Stimulated activated CD4-positive, alpha-beta T cell treated with anti-CD3 and anti-CD28 coated beads, Interleukin-4, amount 100 ng/mL, for 4 hours (primary cell): ENCODE measurements around the gene CENPU.
"Not testable (repeated sequence)": the region's sequence is repeated elsewhere in the genome, so short reads cannot be mapped to it uniquely, and the experiment has no call there.

Source experiments
- DNase-seq, 2 experiments: peaks; one replicate each; pipeline ENCODE4 v3.0.0-alpha.2; 2020

Gene CENPU

DNA sequence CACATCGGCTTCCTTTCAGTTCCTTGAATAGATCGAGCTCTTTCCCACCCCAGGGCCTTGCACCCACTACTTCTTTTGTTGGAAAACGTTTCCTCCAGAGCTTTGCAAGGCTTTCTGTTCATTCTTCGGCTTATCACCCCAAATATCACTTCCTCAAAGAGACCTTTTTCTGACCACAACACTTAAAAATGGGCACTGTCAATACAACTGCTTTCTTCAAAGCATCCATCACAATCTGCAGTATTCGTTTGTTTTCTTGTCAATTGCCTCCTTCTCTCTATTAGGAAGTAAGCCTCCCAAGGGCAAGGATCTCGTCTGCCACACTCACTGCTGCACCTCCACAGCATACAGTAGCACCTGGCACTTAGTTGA lies 17.7 kb upstream of the CENPU start:
- DNase-seq: no peak

- no peak for DNase-seq
Observed at GRCh38 chr4:184750926-184751584, 17.2 kb upstream of the CENPU start.

- DNase-seq: no peak
Observed at GRCh38 chr4:184748251-184748652, 14.4 kb upstream of the CENPU start.

DNA sequence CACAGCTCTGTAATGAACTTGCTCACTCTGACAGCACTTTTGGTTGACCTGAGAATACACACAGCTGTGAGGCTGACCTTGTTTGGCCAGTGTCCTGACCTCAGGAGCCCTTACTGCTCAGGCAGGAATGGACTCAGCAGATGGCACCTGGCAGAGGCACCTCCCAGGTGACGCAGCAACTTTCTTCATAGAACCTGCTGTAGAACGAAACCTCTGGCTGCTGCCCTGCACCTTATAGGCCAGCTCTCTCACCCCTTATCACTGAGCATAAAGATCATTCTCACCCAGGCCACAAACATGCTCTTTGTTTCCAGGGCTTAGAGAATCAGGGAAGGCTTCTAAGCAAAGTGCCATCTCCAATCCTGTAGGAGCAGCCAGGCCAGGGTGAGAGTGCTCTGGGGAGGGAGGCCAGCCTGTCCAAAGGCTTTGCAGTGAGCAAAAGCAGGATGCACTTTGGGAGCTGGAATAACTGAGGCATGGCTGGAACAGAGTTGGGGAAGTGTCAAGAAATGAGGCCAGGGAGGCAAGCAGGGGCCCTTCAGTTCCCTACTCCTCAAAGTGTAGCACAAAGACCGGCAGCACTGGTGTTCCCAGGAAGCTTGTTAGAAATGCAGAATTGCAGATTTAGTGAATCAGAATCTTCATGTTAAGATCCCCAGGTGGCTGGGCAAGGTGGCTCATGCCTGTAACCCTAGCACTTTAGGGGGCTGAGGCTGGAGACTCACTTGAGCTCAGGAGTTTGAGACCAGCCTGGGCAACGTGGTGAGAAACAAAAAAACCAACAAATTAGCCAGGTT lies 13.3 kb upstream of the CENPU start:
- DNase-seq: no peak

- peak; percentile 60 to 68 for DNase-seq
Observed at GRCh38 chr4:184745831-184746795, 12.2 kb upstream of the CENPU start.

DNA sequence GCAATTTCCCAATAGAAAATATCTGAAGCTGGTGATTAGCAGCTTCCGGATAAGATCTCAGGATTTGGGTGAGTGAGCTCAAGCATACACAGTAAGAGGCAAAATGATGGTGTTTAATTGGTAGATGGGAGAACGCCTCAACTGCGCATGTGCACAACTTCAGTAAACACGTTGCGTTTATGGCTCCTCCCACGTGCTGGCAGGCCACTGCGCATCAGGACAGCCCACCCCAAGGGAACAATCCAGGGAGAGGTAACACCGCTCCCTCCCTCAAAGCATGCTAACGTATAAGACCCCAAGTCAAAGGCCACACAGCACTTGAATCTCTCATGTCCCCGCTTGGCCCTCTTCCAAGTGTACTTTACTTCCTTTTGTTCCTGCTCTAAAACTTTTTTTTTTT lies 10.3 kb upstream of the CENPU start:
- no peak for DNase-seq

- DNase-seq: no peak
Observed at GRCh38 chr4:184743650-184744049, 9.8 kb upstream of the CENPU start.

- DNase-seq: not testable (repeated sequence)
Observed at GRCh38 chr4:184741651-184742050, 7.8 kb upstream of the CENPU start.

DNA sequence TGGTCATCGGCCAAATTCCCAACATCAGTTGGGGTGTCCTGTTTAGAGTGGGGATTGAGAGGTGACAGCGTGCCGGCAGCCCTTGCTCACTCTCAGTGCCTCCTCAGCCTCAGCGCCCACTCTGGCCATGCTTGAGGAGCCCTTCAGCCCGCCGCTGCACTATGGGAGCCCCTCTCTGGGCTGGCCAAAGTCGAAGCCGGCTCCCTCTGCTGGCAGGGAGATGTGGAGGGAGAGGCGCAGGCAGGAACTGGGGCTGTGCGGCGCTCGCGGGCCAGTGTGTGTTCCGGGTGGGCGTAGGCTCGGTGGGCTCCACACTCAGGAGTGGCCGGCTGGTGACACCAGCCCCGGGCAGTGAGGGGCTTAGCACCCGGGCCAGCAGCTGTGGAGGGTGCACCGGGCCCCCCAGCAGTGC lies 7.1 kb upstream of the CENPU start:
- DNase-seq: no peak

DNA sequence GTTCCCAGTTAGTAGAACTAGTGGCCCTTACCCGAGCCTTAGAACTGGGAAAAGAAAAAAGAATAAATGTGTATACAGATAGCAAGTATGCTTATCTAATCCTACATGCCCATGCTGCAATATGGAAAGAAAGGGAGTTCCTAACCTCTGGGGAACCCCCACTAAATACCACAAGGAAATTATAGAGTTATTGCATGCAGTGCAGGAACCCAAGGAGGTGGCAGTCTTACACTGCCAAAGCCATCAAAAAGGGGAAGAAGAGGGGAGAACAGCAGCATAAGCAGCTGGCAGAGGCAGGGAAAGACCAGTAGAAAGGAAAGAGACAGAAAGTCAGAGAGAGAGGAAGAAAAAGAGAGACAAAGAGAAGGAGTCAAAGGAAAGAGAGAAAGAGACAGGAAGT lies 5.7 kb upstream of the CENPU start:
- DNase-seq: not testable (repeated sequence)

DNA sequence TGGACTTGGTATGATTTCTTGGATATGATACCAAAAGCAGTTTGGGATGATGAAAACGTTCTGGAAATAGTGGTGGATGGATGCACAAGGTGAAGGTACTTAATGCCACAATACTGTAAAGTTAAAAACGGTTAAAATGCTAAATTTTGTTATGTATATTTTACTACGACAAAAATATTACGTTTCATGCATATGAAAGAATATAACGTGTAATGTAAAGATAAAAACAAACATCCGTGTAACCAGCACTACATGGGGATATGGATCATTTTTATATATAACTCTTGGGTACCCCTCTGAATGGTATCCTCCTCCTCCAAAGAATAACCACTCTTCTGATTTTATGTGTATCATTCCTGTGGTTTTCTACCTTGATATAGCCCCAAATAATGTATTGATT lies 862 bp upstream of the CENPU start:
- no peak for DNase-seq

GRCh38 chr4:184732126-184732525 lies 1.8 kb downstream of the CENPU start:
- DNase-seq: no peak

DNA sequence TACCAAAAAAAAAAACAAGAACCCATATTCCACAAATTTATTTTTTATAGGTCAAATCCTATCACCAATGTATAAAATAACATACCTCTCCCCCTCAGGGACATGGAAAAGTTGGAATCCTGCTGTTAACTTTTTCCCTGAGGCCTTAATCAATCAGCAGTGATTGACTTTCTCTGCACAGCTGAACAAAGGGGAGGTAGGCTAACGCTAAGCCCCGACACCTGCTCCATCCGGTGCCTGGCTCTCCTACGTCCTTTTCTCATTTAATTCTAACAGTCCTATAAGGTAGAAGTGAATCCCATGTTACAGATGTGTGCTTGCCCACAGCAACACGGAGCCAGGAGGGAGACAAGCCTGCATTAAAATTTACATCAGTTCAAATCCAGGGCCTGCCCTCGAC lies 2.8 kb downstream of the CENPU start:
- DNase-seq: no peak

GRCh38 chr4:184729946-184730345 lies 4.0 kb downstream of the CENPU start:
- no peak for DNase-seq

GRCh38 chr4:184728858-184729257 lies 5.0 kb downstream of the CENPU start:
- no peak for DNase-seq

GRCh38 chr4:184727430-184727829 lies 6.5 kb downstream of the CENPU start:
- no peak for DNase-seq

GRCh38 chr4:184722798-184723197 lies 11.1 kb downstream of the CENPU start:
- no peak for DNase-seq

GRCh38 chr4:184721254-184721653 lies 12.6 kb downstream of the CENPU start:
- no peak for DNase-seq

DNA sequence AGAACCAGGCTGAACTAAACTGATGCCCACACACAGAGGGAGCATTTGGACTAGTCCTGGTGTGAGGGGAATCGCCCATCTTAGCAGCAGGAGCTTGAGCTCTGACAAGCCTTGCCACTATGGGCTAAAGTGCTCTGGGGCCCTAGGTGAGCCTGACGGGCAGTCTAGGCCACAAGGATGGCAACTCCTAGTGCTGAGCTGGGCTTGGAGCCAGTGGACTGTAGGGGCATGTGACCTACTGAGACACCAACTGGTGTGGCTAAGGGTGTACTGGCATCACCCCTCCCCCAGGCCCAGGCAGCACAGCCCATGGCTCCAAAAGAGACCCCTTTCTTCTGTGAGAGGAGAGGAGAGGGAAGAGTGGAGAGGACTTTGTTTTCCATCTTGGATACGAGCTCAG lies 14.5 kb downstream of the CENPU start:
- no peak for DNase-seq

- no peak for DNase-seq
Observed at GRCh38 chr4:184715526-184715925, 18.4 kb downstream of the CENPU start.

- DNase-seq: no peak
Observed at GRCh38 chr4:184713887-184714286, 20.0 kb downstream of the CENPU start.

GRCh38 chr4:184712322-184712721 lies 21.6 kb downstream of the CENPU start:
- DNase-seq: no peak

DNA sequence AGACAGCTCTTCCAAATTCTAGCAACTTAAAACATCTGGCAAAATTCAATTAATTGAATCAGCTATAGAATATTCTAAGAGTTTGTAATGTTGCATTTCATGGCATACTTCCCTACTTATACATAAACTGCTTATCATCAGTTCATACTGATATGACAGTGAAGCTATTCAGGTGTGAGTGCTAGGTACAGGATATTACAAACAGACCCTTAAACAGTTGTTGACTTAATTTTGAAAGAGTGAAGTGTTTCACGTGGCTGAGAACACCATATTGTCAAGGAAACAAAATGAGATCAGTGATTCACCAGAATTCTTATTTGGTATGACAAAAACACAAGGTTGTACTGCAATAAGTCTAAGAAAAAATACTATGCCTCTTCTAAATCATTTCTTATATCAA lies 27.4 kb downstream of the CENPU start:
- DNase-seq: no peak

- no peak for DNase-seq
Observed at GRCh38 chr4:184705692-184706091, 28.2 kb downstream of the CENPU start.
